NCI-H1105 treated with DMSO at 0.1 percent for 48 hours (cell line): ENCODE results near the gene ETNK2.
A peak's percentile ranks its signal among the peaks of the same experiment; 100 is the strongest.

Experiments used
- DNase-seq: peaks from one replicate; lab custom pipeline; 2025; lab: John Stamatoyannopoulos, UW

ETNK2 gene

GRCh38 chr1:204147406-204148383 is 4.1 kb downstream of the ETNK2 start:
- DNase-seq: no peak

- no peak for DNase-seq
Measured at GRCh38 chr1:204146965-204147364, 4.9 kb downstream of the ETNK2 start.

- DNase-seq: no peak
Measured at GRCh38 chr1:204146309-204146708, 5.5 kb downstream of the ETNK2 start.

GRCh38 chr1:204145033-204145504 is 6.8 kb downstream of the ETNK2 start:
- no peak for DNase-seq

- no peak for DNase-seq
Measured at GRCh38 chr1:204143276-204144041, 8.4 kb downstream of the ETNK2 start.

GRCh38 chr1:204142032-204142974 is 9.5 kb downstream of the ETNK2 start:
- no peak for DNase-seq

- DNase-seq: no peak
Measured at GRCh38 chr1:204141131-204141530, 10.7 kb downstream of the ETNK2 start.

GRCh38 chr1:204139952-204140351 is 11.9 kb downstream of the ETNK2 start:
- DNase-seq: no peak

- DNase-seq: no peak
Measured at GRCh38 chr1:204139088-204139487, 12.8 kb downstream of the ETNK2 start.

- no peak for DNase-seq
Measured at GRCh38 chr1:204136814-204137213, 15.0 kb downstream of the ETNK2 start.

- DNase-seq: no peak
Measured at GRCh38 chr1:204134103-204134502, 17.7 kb downstream of the ETNK2 start.

- no peak for DNase-seq
Measured at GRCh38 chr1:204132718-204133117, 19.1 kb downstream of the ETNK2 start.

GRCh38 chr1:204131978-204132377 is 19.9 kb downstream of the ETNK2 start:
- DNase-seq: no peak

- DNase-seq: no peak
Measured at GRCh38 chr1:204130981-204131892, 20.6 kb downstream of the ETNK2 start.

- DNase-seq: peak; percentile 79
Measured at GRCh38 chr1:204130178-204130577, 21.7 kb downstream of the ETNK2 start.

- peak; percentile 72 for DNase-seq
Measured at GRCh38 chr1:204128964-204129896, 22.6 kb downstream of the ETNK2 start.

- DNase-seq: no peak
Measured at GRCh38 chr1:204128464-204128963, 23.3 kb downstream of the ETNK2 start.

GRCh38 chr1:204127597-204128242 is 24.1 kb downstream of the ETNK2 start:
- DNase-seq: peak; percentile 76

- no peak for DNase-seq
Measured at GRCh38 chr1:204126956-204127355, 24.9 kb downstream of the ETNK2 start.
